HepG2 (cell line): Measurements from ENCODE around the gene HSD3B7. TPM values are rescaled to one million over a fixed set of nuclear protein-coding genes. Genes with fewer than 3 reads are reported as not detected.
A peak's percentile ranks its signal among the peaks of the same experiment; 100 is the strongest.

ENCODE experiments used
- ATF7-NPFF ChIP-seq: sonication (generic); formaldehyde crosslinking; IDR thresholded peaks from 2 replicates; pipeline ENCODE4 v1.8.1; 2023; ENCODE audit warnings: mild to moderate bottlenecking, low read depth, missing genetic modification reagents, moderate library complexity
- ETV6 ChIP-seq: sonication (generic); formaldehyde crosslinking; conservative IDR thresholded peaks from 2 replicates; pipeline ENCODE4 v1.4.0; 2020; ENCODE audit warnings: missing genetic modification reagents
- KDM3A ChIP-seq: IDR thresholded peaks from 2 replicates; pipeline ENCODE4 v1.6.1; 2018; ENCODE audit warnings: low read depth, missing compliant biosample characterization
- KLF12 ChIP-seq: sonication (generic); formaldehyde crosslinking; IDR thresholded peaks from 2 replicates; pipeline ENCODE4 v1.4.0; 2020; ENCODE audit warnings: missing genetic modification reagents, borderline replicate concordance
- MAFG ChIP-seq: sonication (generic); formaldehyde crosslinking; IDR thresholded peaks from 2 replicates; pipeline ENCODE4 v1.5.1; 2020; ENCODE audit warnings: mild to moderate bottlenecking, missing genetic modification reagents
- PBX2 ChIP-seq: IDR thresholded peaks from 2 replicates; pipeline ENCODE4 v1.6.1; 2016; ENCODE audit warnings: control low read depth
- POGK ChIP-seq: sonication (generic); formaldehyde crosslinking; conservative IDR thresholded peaks from 2 replicates; pipeline ENCODE4 v1.8.0; 2022; ENCODE audit warnings: mild to moderate bottlenecking, moderate library complexity, missing genetic modification reagents
- SNRNP70 ChIP-seq: fragments of 200-400 bp; formaldehyde crosslinking; IDR thresholded peaks from 2 replicates; pipeline ENCODE4 v1.6.1; 2017; ENCODE audit warnings: mild to moderate bottlenecking, low read depth, low read length, moderate library complexity
- SPEN ChIP-seq: sonication (generic); formaldehyde crosslinking; IDR thresholded peaks from 2 replicates; pipeline ENCODE4 v1.5.1; 2020; ENCODE audit warnings: low read depth, mild to moderate bottlenecking, missing genetic modification reagents
- YY1 ChIP-seq: IDR thresholded peaks from 2 replicates; pipeline ENCODE4 v1.6.1; 2011; ENCODE audit warnings: low read length, low read depth, moderate library complexity, mild to moderate bottlenecking; ENCODE audit not compliant: insufficient read depth, insufficient replicate concordance
- ZHX1 ChIP-seq: sonication (generic); formaldehyde crosslinking; IDR thresholded peaks from 2 replicates; pipeline ENCODE4 v1.8.1; 2022; ENCODE audit warnings: low read depth, mild to moderate bottlenecking, missing genetic modification reagents
- ZNF142 ChIP-seq: sonication (generic); formaldehyde crosslinking; IDR thresholded peaks from 2 replicates; pipeline ENCODE4 v1.4.0; 2020; ENCODE audit warnings: missing genetic modification reagents
- ZNF326 ChIP-seq: sonication (generic); formaldehyde crosslinking; IDR thresholded peaks from 2 replicates; pipeline ENCODE4 v1.4.0; 2020; ENCODE audit warnings: missing genetic modification reagents, borderline replicate concordance
- ZNF546 ChIP-seq: sonication (generic); formaldehyde crosslinking; conservative IDR thresholded peaks from 2 replicates; pipeline ENCODE4 v1.8.1; 2023; ENCODE audit warnings: mild to moderate bottlenecking, missing genetic modification reagents
- ZNF660 ChIP-seq: sonication (generic); formaldehyde crosslinking; IDR thresholded peaks from 2 replicates; pipeline ENCODE4 v1.5.1; 2020; ENCODE audit warnings: mild to moderate bottlenecking, low read depth, missing genetic modification reagents, borderline replicate concordance
- ZNF761 ChIP-seq: sonication (generic); formaldehyde crosslinking; conservative IDR thresholded peaks from 2 replicates; pipeline ENCODE4 v1.4.0; 2020; ENCODE audit warnings: mild to moderate bottlenecking, missing genetic modification reagents
- ZNF83 ChIP-seq: sonication (generic); formaldehyde crosslinking; IDR thresholded peaks from 2 replicates; pipeline ENCODE4 v1.4.0; 2020; ENCODE audit warnings: missing genetic modification reagents, mild to moderate bottlenecking, borderline replicate concordance
- polyA plus RNA-seq, 8 experiments: library from polyadenylated mRNA; depleted of rRNA in 3 of 8; stranded (reverse) in 7 of 8; unstranded in 1 of 8; fragments of >200 nt; fragmentation: Illumina TruSeq in 4 of 8; extraction: Trizol in 4 of 8; gene quantifications; 2 replicates each; pipeline versions ENCODE4 v1.2.1 to v1.2.3, GENCODE V29; 2011 to 2016; ENCODE audit warnings: low read depth in 4 of 8, missing spikeins in 1 of 8, mixed read lengths in 1 of 8; ENCODE audit not compliant: insufficient read depth in 1 of 8
- total RNA-seq, 5 experiments: library from RNA; depleted of rRNA; stranded (reverse); fragments of >200 nt; fragmentation: Illumina TruSeq; extraction: Trizol; gene quantifications; 2 replicates each; pipeline ENCODE4 v1.2.3, GENCODE V29; 2016; ENCODE audit warnings: low read depth in 1 of 5

Gene HSD3B7
- total and polyA plus RNA-seq, 2 of the 13 experiments (the other 11 are each of a cell fraction or from before 2014, with no cell fraction given), result 32.9 to 69.7 TPM

GRCh38 chr16:30957456-30958174, 27.4 kb upstream of the HSD3B7 start, which contains the start of gene SETD1A (continued):
- TF ChIP-seq PBX2 (CRISPR knock-in tag), result no peak
- TF ChIP-seq ZNF761 (CRISPR knock-in tag), result 0 out of 2 replicates have a peak, but pooled peaks have one; percentile 12
- TF ChIP-seq SPEN (CRISPR knock-in tag), result peak; percentile 92
- peak; percentile 94; the same call in 1 of the 2 replicates for TF ChIP-seq KDM3A (CRISPR knock-in tag)
- TF ChIP-seq ZHX1 (CRISPR knock-in tag), result no peak; the same call in 1 of the 2 replicates
- TF ChIP-seq YY1, result peak; percentile 50
- peak; percentile 45; the same call in 1 of the 2 replicates for TF ChIP-seq ATF7-NPFF
- no peak for TF ChIP-seq MAFG (CRISPR knock-in tag)
- TF ChIP-seq ZNF546 (CRISPR knock-in tag), result no peak
- no peak for TF ChIP-seq ZNF83
- no peak for TF ChIP-seq POGK (CRISPR knock-in tag)
- TF ChIP-seq KLF12 (CRISPR knock-in tag), result peak; percentile 69
- TF ChIP-seq ETV6 (CRISPR knock-in tag), result peak; percentile 55
- TF ChIP-seq ZNF660 (CRISPR knock-in tag), result no peak
- TF ChIP-seq ZNF142 (CRISPR knock-in tag), result peak; percentile 67
- no peak for TF ChIP-seq ZNF326
- no peak for TF ChIP-seq SNRNP70
